ENCODE measurements around the gene MAP3K14.

The MAP3K14 gene

DNA sequence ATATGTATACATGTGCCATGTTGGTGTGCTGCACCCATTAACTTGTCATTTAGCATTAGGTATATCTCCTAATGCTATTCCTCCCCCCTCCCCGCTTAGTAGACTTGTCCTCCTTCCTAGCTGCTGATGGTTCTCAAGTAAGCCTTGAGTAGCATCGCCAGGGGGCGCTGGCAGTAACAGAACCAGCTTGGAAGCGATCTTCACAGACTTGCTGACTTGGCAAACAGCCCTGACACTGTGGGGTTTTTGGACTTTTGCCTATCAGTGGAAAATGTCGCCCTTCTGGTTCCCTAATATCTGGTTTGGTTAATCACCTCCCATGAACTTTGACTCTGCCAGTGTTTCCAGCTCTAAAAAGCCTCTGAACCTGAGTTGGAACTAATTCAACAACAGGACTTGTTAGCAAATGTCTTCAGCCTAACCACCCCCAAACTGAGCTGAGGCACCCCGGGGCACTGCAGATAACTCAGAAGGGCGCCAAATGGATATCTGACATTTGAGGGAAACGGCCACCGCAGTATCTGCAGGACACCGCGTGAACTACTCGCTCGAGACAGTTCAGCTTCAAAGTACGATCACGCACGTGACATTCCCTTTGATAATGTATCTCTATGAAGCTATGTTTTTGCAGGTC is 39.5 kb downstream of the MAP3K14 start:
- peak; percentile 92 for DNase-seq

DNA sequence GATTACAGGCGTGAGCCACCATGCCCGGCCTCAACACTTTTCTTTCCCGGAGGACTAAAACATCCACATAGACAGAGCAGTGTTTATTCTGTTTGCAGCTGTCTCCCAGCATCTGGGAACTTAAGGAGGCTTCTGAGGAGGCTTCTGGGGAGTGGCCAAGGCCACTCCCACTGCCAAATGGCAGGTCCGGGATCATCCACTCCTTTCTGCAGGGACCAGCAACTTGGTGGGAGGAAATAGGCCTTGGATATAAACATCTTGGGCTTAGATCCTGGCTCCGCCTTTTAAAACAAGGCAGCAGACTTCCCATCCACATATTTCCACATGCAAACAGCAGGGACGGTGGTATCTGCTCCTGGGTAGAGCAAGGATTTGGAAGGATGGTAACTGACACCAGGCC is 40.8 kb downstream of the MAP3K14 start:
- DNase-seq = no peak

DNA sequence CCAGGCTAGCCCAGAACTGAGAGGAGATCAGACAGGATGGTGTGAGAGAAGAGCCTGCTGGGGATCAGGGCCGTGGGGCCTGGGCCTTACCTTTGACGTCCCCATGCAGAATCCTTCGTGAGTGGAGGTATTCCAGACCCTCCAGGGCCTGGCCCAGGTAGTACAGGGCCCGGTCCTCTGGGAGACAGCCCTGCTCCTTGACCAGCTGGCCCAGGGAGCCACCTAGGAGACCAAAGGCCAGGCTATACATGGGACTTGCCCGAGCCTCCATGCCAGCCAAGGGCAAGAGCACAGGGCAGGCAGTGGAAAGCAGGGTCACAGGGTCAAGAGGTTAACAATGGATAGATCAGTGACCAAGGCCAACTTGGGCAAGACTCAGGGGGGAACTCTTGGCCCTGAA is 42.8 kb downstream of the MAP3K14 start:
- DNase-seq = no peak

DNA sequence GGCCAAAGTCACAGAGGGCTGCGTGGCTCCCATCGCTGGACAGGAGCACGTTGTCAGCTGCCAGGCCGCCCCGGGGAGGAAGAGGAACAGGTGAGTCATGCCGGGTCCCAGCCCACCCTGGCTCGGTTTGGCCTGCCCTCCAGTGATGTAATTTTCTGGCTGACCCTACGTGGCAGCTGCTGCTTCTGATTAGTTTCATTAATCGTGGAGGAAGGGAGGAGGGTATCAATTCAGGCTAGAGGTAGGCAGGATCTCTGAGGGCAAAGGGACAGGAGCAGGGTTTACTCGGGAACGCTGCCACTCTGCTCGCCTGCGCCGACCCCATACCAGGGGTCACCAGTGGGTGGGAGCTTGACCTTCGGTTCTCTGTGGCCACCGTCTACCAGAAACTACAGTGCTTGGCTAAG is 43.3 kb downstream of the MAP3K14 start:
- no peak for DNase-seq

DNA sequence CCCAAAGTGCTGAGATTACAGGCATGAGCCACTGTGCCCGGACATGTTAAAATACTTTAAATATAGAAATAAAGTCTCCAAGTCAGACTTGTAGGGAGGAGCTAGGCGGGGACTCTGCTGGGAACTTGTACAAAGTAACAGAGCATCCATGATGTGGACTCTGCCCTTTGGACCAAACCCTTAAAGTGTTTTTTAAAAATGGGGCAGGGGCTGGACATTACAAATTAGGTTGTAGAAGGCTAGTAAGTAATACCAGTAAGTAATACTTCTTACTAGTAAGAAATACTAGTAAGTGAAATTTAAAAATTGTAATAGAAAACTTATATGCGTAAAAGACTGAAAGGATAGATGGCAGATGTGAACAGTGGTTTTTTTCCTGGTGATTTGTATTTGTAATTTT is 45.2 kb downstream of the MAP3K14 start:
- no peak for DNase-seq

DNA sequence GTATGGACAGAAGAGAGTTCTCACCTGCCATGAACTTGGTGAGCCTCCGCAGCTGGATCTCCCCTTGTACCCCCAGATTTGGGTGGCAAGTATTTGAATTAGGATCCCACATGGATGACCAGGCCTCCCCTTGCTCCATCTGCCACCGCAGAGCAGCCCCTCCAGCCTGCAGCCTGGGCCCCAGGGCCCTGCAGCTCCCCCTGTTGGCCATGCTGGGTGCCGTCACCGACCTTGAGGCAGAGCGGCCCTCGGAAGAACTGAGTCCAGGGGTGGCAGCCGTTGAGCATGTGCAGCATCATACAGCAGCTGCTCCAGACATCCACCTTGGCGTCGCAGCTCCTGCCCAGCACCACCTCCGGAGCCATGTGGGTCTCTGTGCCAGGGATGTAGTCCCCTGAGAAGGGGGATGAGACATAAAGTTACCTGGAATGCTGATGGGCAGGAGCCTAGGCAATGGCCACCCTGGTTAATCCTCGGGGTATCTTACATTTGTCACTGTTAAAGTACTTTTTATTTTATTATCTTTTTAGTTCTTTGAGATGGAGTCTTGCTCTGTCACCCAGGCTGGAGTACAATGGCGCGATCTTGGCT is 45.9 kb downstream of the MAP3K14 start:
- DNase-seq = peak; percentile 23

DNA sequence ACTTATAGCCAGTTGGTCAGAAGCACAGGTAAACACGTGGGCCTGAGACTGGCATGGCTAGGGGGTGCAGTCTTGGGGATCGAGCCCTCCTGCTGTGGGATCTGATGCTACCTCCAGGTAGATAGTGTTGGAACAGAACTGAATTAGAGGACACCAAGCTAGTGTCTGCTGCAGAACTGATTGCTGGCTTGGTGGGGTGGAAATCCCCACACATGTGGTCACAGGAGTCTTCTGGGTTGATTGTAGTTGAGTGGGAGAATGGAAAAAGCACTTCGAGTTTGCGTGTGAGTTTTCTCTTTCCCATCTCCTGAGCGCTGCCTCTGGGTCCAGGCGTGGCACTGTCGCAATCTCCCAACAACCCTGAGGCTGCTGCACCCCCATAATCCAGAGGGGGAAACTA is 46.9 kb downstream of the MAP3K14 start:
- no peak for DNase-seq

DNA sequence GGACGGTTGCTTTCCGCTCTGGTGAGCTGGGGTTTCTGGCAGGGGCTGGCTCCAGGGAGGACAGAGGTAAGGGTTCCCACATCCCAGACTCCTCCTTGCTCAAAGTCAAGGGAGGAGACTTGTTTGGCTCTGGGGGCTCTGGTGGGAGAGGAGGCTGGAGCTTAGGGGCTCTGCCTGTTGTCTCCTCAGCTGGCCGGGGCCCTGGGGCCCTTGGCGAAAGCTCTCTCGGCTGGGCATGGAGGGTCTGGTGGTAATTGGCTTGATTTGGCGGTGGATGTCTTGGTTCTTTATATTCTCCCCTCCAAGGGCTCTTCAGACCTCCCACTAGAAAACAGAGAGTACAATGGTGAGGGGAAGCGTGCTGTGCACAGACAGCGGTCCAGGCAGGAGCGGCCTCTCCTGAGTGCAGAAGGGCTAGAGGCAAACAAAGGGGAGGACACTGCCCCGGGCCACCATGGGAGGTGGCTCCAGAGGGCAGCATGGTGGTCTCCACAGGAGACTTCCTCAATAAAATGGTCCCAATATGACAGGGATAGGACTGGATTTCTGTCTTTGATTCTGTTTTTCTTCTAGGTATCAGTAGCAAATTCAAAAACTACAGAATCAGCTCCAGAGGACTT is 49.3 kb downstream of the MAP3K14 start:
- no peak for DNase-seq

DNA sequence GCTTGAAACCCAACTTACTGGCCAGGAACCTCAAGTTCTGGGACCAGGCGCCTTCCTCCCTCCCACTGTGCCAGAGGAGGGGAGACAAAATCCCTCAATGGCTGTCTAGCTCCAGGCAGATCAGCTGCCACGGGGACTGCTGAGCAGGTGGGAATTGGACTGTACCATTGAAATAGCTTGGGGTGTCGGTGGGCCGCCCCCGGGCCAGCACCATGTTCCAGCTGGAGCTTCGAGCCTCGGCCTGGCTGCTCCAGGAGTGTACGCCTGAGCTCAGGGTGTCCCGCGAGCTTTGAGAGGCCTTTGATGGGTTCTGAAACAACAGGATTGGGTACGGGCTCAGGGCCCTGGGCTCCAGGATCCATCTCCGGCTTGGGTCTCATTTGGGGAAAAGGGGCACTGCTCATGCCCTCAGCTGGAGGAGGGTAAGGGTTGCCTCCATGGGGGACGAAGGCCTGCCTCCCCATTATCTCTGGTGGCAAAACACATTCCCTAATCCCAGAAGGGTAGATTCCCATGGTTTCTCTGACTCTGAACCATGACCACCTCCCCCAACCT is 50.4 kb downstream of the MAP3K14 start:
- no peak for DNase-seq

DNA sequence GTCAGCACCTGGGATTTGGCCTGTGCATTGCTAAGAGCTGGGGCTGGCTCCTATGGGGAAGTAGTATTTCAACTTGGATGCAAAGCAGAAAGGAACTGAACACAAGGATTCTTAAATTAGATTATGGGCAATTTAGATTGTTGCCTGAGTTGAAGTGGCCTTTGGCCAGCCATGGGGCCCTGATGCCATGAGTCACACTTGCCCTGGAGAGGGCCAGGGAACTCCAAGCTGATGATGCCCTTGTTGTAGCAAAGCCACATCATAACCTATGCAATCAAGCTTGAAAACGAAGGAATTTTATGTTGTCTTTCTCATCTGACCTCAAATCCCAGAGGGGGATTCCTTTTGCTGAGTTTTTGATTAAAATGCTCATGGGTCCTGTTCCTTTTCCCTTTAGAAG is 51.0 kb downstream of the MAP3K14 start:
- DNase-seq = no peak

DNA sequence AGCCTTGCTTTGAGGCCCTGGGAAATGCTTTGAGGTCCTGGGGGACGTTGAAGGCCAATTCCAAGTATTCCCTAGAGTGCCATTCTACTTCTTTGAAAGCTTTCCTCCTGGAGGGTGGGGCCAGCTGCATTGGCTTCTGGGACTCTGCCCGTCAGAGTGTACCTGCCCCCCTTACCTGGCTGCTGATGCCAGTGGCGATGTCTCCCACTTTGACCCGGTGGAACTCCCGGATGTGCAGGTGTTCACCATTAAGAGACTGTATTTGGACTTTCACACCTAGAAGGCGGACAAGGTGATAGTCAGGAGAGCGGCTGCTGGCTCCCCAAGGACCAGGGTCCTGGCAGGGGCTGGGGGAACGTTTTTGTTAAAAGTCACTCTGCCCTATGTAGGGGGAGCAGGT is 51.8 kb downstream of the MAP3K14 start:
- DNase-seq = no peak

DNA sequence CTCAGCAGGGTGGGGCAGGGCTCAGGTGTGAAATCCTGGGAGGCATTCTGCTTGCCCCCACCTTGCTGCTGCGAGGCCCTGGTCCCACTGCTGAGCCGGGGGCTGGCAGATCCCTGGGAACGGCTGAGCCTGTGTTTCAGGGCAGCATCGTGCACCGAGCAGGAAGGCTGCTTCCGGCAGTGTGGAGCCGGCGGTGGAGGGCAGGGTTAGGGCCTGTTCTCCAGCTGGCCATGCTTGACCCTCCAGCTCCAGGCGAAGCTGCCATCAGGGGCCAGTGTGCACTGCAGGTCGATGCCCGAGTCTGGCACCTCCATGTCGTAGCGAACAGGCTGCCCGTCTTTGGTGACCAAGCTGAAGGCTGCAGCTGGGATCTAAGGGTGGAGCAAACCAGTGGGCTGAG is 52.4 kb downstream of the MAP3K14 start:
- DNase-seq = no peak

DNA sequence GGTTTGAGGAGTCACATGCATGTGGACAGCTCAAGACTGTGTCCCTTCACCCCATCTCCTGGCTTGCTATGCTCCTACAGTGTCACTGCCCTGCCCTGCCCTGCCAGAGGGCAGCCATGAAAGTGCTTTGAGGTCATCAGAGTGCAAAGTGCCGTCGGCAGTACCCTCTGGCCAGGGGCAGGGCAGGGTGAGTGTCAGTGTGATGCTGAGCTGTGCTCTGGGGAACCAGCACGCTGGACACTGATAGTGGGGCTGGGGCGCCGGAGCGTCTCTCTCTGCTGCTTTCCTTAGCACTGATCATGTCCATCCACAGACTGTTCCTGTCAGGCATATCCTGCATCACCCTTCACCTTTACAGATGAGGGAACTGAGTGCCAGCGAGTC is 53.4 kb downstream of the MAP3K14 start:
- DNase-seq = no peak

DNA sequence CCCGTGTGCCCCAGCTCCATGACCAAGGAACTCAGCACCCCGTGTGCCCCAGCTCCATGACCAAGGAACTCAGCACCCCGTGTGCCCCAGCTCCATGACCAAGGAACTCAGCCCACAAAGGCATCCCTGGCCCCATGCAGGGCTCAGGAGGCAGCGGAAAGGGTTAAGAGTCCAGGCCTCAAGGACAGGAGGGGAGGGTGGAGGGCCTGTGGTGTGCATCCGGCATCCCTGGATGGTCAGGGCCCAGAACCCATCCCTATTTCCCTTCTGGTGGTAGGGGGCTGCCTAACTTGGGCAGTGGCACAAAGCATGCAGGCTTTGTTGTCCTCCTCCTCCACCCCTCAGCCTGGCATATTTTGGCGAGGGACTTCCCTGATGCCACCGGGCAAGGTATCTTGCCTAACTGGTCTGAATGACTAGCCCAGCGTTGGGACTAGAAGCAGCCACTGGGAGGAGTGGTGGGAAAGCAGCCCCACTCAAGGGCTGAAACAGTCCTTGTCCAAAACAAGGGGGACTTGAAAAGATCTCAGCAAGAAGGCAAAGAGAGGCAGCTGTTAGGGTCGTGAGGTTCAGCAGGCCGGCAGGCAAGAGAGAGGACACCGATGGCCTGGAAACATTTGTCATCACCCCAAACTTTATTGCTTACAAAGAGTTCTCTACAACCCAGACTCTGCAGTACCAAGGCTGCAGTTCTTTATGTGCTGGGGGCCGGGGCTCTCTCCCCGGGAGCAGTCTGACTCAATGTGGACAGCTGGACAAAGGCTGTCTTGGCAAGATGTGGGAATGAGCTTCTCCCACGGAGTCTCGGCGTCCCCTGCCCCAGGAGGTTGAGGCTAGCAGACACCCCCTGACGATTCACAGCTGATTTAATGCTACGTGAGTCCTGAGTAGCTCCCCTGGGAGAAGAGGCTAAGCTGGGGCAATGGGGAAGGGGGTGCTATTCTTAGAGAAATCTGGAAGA is 54.0 kb downstream of the MAP3K14 start:
- no peak for DNase-seq

DNA sequence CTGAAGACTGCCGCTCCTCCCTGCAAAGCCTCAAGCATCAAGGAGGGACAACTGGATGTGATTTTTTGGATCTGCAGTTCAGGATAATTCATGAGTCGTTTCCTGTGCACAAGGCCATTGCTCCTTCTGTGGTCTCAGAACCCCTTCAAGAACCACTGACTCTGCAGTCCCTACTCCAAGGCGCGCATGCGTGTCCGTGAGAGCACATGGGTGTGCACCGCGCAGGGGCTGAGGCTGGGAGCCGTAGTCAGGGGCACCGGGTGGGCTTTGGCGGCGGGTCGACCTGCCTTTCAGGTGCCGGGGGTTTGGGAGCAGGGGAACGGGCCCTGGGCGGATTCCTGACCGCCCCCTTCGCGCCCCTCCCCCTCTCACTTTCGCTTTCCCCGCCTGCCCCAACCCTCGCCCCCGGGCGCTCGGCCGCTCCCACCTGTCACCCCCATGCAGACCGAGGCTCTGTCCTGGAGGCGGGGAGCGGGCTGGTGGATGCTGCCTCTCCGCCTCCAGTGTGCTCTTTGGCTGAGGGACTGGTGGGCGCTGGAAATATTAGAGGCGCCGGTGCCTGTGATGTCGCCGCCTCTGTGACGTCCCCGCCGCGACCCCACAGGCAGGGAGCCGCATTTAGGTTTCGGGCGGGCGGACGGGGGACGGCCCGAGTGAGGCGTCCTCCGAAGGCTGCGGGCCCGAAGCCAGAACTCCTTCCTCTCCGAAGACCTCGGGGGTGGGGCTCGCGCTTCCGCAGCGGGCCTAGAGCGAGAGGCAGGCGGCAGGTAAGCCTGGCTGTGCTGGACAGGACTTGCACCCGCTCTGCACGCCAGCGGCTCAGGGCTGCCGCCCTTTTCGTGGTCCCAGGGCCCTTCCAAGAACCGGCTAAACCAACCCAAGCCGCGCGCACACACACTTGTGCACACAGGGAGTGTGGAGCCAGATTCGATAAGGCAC is 55.0 kb downstream of the MAP3K14 start, which contains the start of gene SPATA32:
SPATA32 (minus strand) TSS at position 518 of the 939 bp plus-strand sequence; CDS start at position 440, 78 bp downstream.
- no peak for DNase-seq

DNA sequence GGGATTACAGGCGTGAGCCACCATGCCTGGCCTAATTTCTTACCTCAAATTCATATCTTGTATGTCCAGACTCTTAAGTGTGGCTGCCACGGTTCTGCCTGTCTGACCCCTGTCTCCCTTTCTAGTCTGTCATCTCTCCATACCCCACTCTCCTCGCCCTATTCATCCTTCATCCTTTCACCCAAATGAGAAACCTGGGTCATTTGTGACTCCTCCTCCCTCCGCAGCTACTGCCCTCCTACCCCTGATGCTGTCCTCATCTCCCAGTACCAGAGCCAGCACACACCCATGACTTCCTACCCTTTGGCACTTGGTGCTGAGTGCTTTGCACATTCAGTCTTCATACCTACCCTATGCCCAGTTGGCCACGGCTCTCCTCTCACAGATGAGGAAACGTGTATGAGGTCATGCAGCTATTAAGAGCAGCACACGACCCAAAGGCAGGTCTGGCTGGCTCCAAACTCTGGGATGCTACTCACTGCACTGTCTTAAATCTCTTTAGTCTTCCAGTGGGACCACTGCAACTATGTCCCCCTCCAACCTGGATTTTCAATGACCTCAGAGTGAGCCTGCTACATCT is 56.5 kb downstream of the MAP3K14 start:
- DNase-seq = no peak

DNA sequence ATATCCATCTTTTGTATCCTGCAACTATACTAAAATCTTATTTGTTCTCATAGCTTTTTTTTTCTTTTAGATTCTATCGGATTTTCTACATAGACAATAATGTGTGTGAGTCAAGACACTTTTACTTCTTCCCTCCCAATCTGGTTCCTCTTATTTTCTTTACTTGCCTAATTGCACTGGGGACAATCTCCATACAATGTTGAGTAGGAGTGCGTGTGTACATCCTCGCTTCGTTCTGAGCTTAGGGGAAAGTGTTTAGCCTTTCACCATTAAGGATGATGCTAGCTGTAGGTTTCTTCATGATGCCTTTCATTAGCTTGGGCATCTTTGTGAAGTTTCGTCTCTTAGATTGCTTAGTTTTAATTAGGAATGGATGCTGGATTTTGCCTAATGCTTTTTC is 57.8 kb downstream of the MAP3K14 start:
- DNase-seq = no peak

DNA sequence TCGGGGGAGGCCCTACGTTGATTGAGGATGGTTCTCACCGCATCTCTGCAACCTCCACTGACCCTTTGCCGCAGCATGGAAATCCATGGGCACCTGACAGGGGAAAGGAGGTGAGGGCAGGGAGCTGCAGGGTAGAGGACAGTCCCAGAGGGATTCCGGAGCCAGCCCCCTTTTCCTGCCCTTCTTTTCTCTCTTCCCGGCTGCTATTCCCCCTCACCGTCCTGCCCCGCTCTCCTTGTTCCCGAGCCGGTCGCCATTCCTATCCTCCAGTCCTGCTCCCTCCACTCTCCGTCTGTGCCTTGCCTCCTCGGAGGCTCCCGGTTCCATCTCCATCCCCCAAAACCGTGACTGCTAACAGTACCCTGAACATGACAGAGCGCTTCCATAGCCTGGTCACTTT is 59.7 kb downstream of the MAP3K14 start:
- DNase-seq = no peak

DNA sequence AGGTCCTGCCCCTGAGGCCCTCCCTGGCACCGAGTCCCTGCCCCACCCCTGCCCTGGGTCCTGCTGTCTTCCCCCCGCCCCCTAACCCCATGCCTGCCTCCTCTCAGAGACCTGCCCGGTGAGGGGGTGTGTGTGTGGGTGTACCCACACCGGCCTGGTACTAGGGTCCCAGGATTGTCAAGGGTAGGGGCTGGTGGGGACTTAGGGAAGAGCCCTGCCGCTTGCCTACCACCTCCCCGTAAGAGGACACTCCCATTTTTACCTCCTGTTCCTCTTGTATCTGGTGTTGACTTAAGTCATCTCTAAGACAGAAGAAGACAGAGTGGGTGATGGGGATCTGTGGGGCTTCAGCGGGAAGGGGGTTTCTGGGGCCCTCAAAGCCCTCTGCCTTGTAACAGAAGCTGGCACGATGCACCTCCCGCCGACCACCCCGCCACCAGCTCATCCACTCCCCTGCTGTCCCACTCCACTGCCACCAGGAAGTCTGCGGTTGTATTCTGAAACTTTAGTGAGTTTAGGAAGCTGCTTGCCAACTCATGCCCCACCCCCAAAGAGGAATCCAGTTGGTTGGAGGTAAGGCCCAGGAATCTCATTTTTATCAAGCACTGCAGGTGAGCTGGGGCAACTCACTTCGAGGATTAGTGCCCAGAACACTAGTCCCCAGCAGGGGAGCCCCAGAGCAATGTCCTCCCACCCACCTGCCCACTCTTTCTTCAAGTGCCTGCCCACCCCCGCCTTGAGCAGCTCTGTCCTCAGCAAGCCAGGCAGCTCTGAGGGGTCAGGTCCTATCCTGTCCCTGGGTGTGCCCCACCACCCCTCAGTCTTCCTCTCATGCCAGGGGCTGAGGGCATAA is 60.5 kb downstream of the MAP3K14 start:
- no peak for DNase-seq

DNA sequence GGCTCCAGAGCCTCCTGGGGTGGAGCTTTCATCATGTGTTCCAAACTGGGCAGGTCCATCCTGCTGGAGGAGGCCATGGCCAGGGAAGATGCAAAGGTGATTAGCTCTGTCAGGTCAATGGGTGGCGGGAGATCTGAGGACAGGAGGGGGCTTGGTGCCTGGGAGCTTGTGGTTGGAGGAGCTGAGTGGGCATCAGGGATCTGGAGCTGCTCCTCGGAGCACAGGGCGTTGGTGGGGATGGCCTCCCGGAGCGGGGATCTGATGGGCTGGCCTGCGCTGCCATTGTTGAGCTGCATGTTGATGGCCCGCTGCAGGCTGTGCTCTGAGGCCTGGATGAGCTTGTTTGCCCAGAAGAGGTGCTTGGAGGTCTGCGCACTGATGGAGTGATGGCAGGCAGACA is 61.5 kb downstream of the MAP3K14 start:
- DNase-seq = no peak

DNA sequence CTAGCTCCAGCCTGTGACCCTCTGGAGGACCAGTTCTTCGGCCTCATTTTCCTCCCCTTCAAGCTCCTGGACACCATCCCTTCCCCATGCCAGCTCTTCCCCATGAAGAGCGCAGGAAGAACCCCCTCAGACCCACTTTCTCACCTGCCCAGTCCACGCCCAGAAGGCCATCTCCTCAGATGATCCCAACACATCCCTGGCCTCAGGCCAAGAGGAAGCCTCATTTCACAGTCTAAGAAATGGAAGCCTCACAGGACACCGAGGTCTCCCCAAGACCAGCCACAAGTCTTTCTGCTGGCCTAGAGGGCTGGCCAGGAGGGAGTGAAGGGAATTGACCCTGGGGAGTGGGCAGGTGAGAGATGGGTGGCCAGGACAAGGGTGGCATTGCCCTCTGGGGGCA is 62.9 kb downstream of the MAP3K14 start:
- no peak for DNase-seq
